Measurements from ENCODE around the gene EXOC2.

DNA sequence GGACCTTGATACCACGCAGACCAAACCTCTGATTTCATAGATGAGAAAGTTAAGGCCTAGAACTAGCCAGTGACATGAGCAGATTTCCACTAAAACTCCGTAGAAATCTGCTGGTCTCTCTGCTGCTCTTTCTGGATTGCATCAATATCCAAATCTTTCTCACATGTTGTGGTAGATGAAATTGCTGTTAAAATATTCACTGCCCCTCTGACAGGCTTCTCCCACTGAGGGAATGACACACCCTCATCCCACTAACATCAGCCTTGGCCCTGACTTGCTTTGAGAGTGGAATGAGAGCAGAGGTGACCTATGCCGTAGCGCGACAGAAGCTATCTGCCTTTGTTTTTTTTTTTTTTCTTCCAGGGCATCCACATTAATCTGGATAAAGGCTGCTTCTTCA lies 20.4 kb upstream of the EXOC2 start:
- TF ChIP-seq, protein P1, sequence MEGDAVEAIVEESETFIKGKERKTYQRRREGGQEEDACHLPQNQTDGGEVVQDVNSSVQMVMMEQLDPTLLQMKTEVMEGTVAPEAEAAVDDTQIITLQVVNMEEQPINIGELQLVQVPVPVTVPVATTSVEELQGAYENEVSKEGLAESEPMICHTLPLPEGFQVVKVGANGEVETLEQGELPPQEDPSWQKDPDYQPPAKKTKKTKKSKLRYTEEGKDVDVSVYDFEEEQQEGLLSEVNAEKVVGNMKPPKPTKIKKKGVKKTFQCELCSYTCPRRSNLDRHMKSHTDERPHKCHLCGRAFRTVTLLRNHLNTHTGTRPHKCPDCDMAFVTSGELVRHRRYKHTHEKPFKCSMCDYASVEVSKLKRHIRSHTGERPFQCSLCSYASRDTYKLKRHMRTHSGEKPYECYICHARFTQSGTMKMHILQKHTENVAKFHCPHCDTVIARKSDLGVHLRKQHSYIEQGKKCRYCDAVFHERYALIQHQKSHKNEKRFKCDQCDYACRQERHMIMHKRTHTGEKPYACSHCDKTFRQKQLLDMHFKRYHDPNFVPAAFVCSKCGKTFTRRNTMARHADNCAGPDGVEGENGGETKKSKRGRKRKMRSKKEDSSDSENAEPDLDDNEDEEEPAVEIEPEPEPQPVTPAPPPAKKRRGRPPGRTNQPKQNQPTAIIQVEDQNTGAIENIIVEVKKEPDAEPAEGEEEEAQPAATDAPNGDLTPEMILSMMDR (IDR thresholded peaks at IDR 0.05; ENCODE audit: low read depth, low read length, poor library complexity, severe bottlenecking): no peak
- no peak for TF ChIP-seq EZH2phosphoT487 (IDR thresholded peaks at IDR 0.05; ENCODE audit: borderline replicate concordance, low read length)

All from DOHH2 (cell line).